Lower lobe of right lung (tissue), 2 donors: ENCODE data around the gene GALNT12. TPM values are rescaled to one million over a fixed set of nuclear protein-coding genes. Genes with fewer than 3 reads are reported as not detected.

Source experiments
- ATAC-seq, 2 donors: fragments of 200-7000 bp; cut with Tn5 transposase; one replicate each; pipeline ENCODE4 v1.9.1; 2020 to 2022; ENCODE audit warnings: mild to moderate bottlenecking in 2 of 2, moderate library complexity in 2 of 2
- DNase-seq: peaks from one replicate; pipeline ENCODE4 v3.0.0-alpha.2; 2020
- H3K27ac ChIP-seq: fragments of 200-600 bp; one replicate; pipeline ENCODE4 v1.8.0; 2022
- H3K27me3 ChIP-seq: fragments of 200-600 bp; one replicate; pipeline ENCODE4 v1.8.0; 2022; ENCODE audit warnings: low read depth
- H3K36me3 ChIP-seq: fragments of 200-600 bp; one replicate; pipeline ENCODE4 v1.8.0; 2022; ENCODE audit warnings: mild to moderate bottlenecking
- H3K4me1 ChIP-seq: fragments of 200-600 bp; one replicate; pipeline ENCODE4 v1.8.0; 2022
- H3K4me3 ChIP-seq: fragments of 200-600 bp; one replicate; pipeline ENCODE4 v1.8.0; 2022; ENCODE audit warnings: mild to moderate bottlenecking
- H3K9me3 ChIP-seq: fragments of 200-600 bp; one replicate; pipeline ENCODE4 v1.8.0; 2022
- CTCF ChIP-seq: fragments of 200-600 bp; IDR thresholded peaks from one replicate; pipeline ENCODE4 v1.8.0; 2022; ENCODE audit warnings: antibody characterized with exemption, mild to moderate bottlenecking
- intact Hi-C: fragments of 100-400 bp; cut with DNase I; formaldehyde crosslinking; loops from one replicate; pipeline ENCODE4 v1.11.0; 2022
- total RNA-seq: library from RNA; stranded (reverse); fragmentation: NEBNext Ultra II Directional; extraction: Animal tissue kit (Norgen Biotek cat#: 25700); gene quantifications from one replicate; pipeline ENCODE4 v1.2.1, GENCODE V29; 2021
- donor health status: DM: no; HTN: yes; CAD: no; lungs with severe emphysema.

The GALNT12 gene
- total RNA-seq, 1 donor from 2014 or later, result 23.2 TPM

GRCh38 chr9:98822661-98823060, 15.2 kb downstream of the GALNT12 start:
- H3K36me3 ChIP-seq, result peaks cover 5% of the 10 kb centered on the region
- no peak overlapping the region for H3K27ac ChIP-seq
- no peak for TF ChIP-seq CTCF
- no peaks in the 10 kb centered on the region for H3K9me3 ChIP-seq
- ATAC-seq, result no peak
- intact Hi-C loops, result no loop called here
- no peak for DNase-seq
- no peaks in the 10 kb centered on the region for H3K27me3 ChIP-seq
- H3K4me3 ChIP-seq, result no peak overlapping the region
- H3K4me1 ChIP-seq, result no peaks in the 10 kb centered on the region

- TF ChIP-seq CTCF, result no peak
- Histone ChIP-seq H3K4me3 (no peak overlapping the region), H3K4me1 (no peaks in the 10 kb centered on the region), H3K9me3 (no peaks in the 10 kb centered on the region), H3K27ac (no peak overlapping the region), H3K27me3 (no peaks in the 10 kb centered on the region), H3K36me3 (peaks cover 5% of the 10 kb centered on the region)
- DNase-seq (no peak), ATAC-seq (peak in 1 of 2 donors; percentile 34)
- intact Hi-C loops, result no loop called here
These were observed 16.3 kb downstream of the GALNT12 start for GRCh38 chr9:98823666-98824334.

- no peaks in the 10 kb centered on the region for H3K27me3 ChIP-seq
- DNase-seq, result no peak
- no peak for ATAC-seq
- peaks cover 5% of the 10 kb centered on the region for H3K36me3 ChIP-seq
- no peak overlapping the region for H3K27ac ChIP-seq
- no peak for TF ChIP-seq CTCF
- H3K4me3 ChIP-seq, result no peak overlapping the region
- intact Hi-C loops, result no loop called here
- no peaks in the 10 kb centered on the region for H3K4me1 ChIP-seq
- no peaks in the 10 kb centered on the region for H3K9me3 ChIP-seq
These were observed 17.9 kb downstream of the GALNT12 start for GRCh38 chr9:98825414-98825813.

GRCh38 chr9:98826716-98827115, 19.2 kb downstream of the GALNT12 start:
- H3K27me3 ChIP-seq, result no peaks in the 10 kb centered on the region
- H3K4me1 ChIP-seq, result no peaks in the 10 kb centered on the region
- ATAC-seq, result no peak
- TF ChIP-seq CTCF, result no peak
- intact Hi-C loops, result no loop called here
- H3K27ac ChIP-seq, result no peak overlapping the region
- no peak for DNase-seq
- peaks cover 9% of the 10 kb centered on the region for H3K36me3 ChIP-seq
- H3K4me3 ChIP-seq, result no peak overlapping the region
- no peaks in the 10 kb centered on the region for H3K9me3 ChIP-seq

- Histone ChIP-seq H3K27me3 (no peaks in the 10 kb centered on the region), H3K9me3 (no peaks in the 10 kb centered on the region), H3K27ac (no peak overlapping the region), H3K4me1 (peaks cover 3% of the 10 kb centered on the region), H3K4me3 (no peak overlapping the region), H3K36me3 (peaks cover 10% of the 10 kb centered on the region)
- DNase-seq (no peak), ATAC-seq (peak in 1 of 2 donors; percentile 34)
- no peak for TF ChIP-seq CTCF
- intact Hi-C loops, result no loop called here
These were observed 22.3 kb downstream of the GALNT12 start for GRCh38 chr9:98829766-98830165.
